ENCODE data around the gene SLC25A12. TPM values are rescaled to one million over a fixed set of nuclear protein-coding genes. Genes with fewer than 3 reads are reported as not detected.
A peak's percentile ranks its signal among the peaks of the same experiment; 100 is the strongest.
"Not testable (repeated sequence)": the region's sequence is repeated elsewhere in the genome, so short reads cannot be mapped to it uniquely, and the experiment has no call there.

The SLC25A12 gene
- total RNA-seq (2014; rRNA removed; shearing (Covaris generic)) = 28.2 and 28.9 TPM in 2 replicates
- 22.7 and 35.8 TPM in 2 replicates for polyA plus RNA-seq (2015; cell fraction: cytosol; rRNA removed)
- polyA plus RNA-seq (2015; cell fraction: nucleus; rRNA removed) = 60.2 and 73.1 TPM in 2 replicates

DNA sequence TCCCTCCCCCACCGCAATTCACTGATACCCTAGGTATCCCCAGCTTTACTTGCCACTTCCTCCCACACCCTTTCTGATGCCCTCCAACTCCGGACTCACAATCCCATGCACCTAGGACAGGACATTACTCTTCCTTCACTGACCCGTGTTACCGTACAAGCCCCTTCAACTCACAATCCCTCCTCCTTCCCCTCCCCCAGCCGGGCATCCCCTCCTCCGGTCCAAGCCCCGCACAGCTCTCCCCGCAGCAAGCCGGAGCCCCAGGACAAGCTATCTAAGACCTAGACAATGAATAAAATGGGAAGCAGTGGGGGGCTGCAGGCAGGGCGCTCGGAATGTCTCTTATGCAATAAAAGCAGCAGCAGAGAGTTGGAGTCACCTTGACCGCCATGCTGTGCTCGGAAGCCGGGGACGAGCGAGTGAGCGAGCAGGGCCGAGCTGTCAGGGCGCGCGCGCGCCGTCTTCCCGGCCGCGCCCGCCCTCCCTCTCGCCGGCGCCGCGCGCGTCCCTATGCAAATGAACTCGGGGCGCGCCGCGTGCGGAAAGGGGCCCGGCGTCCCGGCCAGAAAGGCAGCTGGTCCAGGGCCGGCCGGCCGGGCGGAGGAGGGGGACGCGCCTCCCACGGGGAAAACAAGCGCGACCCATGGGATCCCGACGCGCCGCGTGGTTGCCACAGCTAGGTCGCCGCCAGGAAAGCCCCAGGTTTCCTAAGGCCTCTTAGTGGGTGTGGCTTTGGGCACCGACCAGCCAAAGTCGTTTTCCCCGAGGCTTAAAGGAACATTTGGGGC lies at the start of gene SLC25A12:
TSS of gene SLC25A12 (minus strand) at position 421 of the 788 bp plus-strand sequence. CDS start at position 391, 30 bp downstream.
- in situ Hi-C loops (cut with HindIII; ENCODE audit: low pct_unique_long_range_greater_than_20kb, low sequenced_read_pairs) = no loop called here
- peak; percentile 69 for DNase-seq (ENCODE audit: low read depth, low spot score)

GRCh38 chr2:171941316-171941699 lies 47.3 kb upstream of the SLC25A12 start:
- no peak for DNase-seq (ENCODE audit: low read depth, low spot score)
- in situ Hi-C loops (cut with HindIII; ENCODE audit: low pct_unique_long_range_greater_than_20kb, low sequenced_read_pairs) = no loop called here

- no peak for DNase-seq (ENCODE audit: low read depth, low spot score)
- in situ Hi-C loops (cut with HindIII; ENCODE audit: low pct_unique_long_range_greater_than_20kb, low sequenced_read_pairs) = no loop called here
These were observed 45.7 kb upstream of the SLC25A12 start for GRCh38 chr2:171939743-171940071.

- in situ Hi-C loops (cut with HindIII; ENCODE audit: low pct_unique_long_range_greater_than_20kb, low sequenced_read_pairs) = no loop called here
- DNase-seq (ENCODE audit: low read depth, low spot score) = no peak
These were observed 45.2 kb upstream of the SLC25A12 start for GRCh38 chr2:171939058-171939742.

- in situ Hi-C loops (cut with HindIII; ENCODE audit: low pct_unique_long_range_greater_than_20kb, low sequenced_read_pairs) = no loop called here
- DNase-seq (ENCODE audit: low read depth, low spot score) = no peak
These were observed 36.3 kb upstream of the SLC25A12 start for GRCh38 chr2:171930385-171930784.

GRCh38 chr2:171924170-171924942 lies 30.3 kb upstream of the SLC25A12 start:
- in situ Hi-C loops (cut with HindIII; ENCODE audit: low pct_unique_long_range_greater_than_20kb, low sequenced_read_pairs) = no loop called here
- no peak for DNase-seq (ENCODE audit: low read depth, low spot score)

GRCh38 chr2:171923206-171923605 lies 29.2 kb upstream of the SLC25A12 start:
- DNase-seq (ENCODE audit: low read depth, low spot score) = peak; percentile 32
- in situ Hi-C loops (cut with HindIII; ENCODE audit: low pct_unique_long_range_greater_than_20kb, low sequenced_read_pairs) = no loop called here

GRCh38 chr2:171922230-171923022 lies 28.4 kb upstream of the SLC25A12 start, which contains the start of gene HAT1:
Gene HAT1 (plus strand): TSS chr2:171922461. CDS start chr2:171922501, 40 bp downstream.
- in situ Hi-C loops (cut with HindIII; ENCODE audit: low pct_unique_long_range_greater_than_20kb, low sequenced_read_pairs) = no loop called here

DNA sequence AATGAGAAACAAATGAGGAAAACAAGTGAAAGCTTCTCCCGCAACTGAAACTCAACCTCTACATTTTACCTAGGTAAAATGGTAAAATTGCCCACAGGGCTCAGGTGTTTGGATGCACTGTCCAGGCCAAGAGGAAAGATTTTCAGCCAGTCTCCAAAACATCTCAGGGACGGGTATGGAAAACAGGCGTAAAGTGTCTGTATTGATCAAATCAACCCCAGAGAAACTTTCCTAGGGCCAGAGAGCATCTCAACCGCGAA lies 27.9 kb upstream of the SLC25A12 start:
- DNase-seq (ENCODE audit: low read depth, low spot score) = no peak

More at GRCh38 chr2:171922230-171923022, 28.4 kb upstream of the SLC25A12 start, which contains the start of gene HAT1:
- DNase-seq (ENCODE audit: low read depth, low spot score) = peak; percentile 96

DNA sequence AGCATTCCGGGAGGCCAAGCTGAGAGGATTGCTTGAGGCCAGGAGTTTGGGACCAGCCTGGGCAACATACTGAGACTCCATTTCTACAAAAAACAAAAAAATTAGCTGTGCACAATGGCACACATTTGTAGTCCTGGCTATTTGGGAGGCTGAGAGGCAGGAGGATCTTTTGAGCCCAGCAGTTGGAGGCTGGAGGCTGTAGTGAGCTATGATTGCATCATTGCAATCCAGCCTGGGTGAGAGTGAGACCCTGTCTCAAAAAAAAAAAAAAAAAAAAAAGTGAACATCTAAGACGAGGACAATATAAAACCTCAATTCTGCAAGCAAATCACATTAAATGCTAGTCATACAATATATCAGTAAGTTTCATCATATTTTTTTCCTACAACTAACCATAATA lies 25.4 kb upstream of the SLC25A12 start:
- in situ Hi-C loops (cut with HindIII; ENCODE audit: low pct_unique_long_range_greater_than_20kb, low sequenced_read_pairs) = no loop called here
- no peak for DNase-seq (ENCODE audit: low read depth, low spot score)

More for the DNA sequence above, 27.9 kb upstream of the SLC25A12 start:
- in situ Hi-C loops (cut with HindIII; ENCODE audit: low pct_unique_long_range_greater_than_20kb, low sequenced_read_pairs) = no loop called here

DNA sequence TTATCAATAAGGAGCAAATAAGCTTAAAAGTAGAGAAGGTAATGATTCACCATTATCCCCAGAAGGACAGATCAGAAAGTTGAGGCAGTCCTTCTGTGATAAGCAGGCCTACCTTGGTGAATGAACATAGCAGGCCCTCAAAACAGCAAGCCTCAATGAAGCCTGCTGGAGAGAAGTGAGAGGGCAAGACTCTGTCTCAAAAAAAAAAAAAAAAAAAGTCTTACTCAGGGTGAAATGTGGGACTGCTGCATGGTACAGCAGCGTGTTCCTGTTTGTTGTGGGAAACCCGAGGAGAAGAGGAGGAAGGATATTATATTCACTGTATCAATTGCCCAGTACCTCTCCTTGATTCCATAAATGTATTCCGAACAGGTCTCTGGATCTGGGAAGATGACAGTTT lies 19.5 kb upstream of the SLC25A12 start:
- no peak for DNase-seq (ENCODE audit: low read depth, low spot score)
- in situ Hi-C loops (cut with HindIII; ENCODE audit: low pct_unique_long_range_greater_than_20kb, low sequenced_read_pairs) = no loop called here

GRCh38 chr2:171910494-171910893 lies 16.4 kb upstream of the SLC25A12 start:
- no peak for DNase-seq (ENCODE audit: low read depth, low spot score)
- in situ Hi-C loops (cut with HindIII; ENCODE audit: low pct_unique_long_range_greater_than_20kb, low sequenced_read_pairs) = no loop called here

GRCh38 chr2:171909266-171909665 lies 15.2 kb upstream of the SLC25A12 start:
- in situ Hi-C loops (cut with HindIII; ENCODE audit: low pct_unique_long_range_greater_than_20kb, low sequenced_read_pairs) = no loop called here
- DNase-seq (ENCODE audit: low read depth, low spot score) = no peak

- no peak for DNase-seq (ENCODE audit: low read depth, low spot score)
- in situ Hi-C loops (cut with HindIII; ENCODE audit: low pct_unique_long_range_greater_than_20kb, low sequenced_read_pairs) = no loop called here
These were observed 14.2 kb upstream of the SLC25A12 start for GRCh38 chr2:171908235-171908634.

DNA sequence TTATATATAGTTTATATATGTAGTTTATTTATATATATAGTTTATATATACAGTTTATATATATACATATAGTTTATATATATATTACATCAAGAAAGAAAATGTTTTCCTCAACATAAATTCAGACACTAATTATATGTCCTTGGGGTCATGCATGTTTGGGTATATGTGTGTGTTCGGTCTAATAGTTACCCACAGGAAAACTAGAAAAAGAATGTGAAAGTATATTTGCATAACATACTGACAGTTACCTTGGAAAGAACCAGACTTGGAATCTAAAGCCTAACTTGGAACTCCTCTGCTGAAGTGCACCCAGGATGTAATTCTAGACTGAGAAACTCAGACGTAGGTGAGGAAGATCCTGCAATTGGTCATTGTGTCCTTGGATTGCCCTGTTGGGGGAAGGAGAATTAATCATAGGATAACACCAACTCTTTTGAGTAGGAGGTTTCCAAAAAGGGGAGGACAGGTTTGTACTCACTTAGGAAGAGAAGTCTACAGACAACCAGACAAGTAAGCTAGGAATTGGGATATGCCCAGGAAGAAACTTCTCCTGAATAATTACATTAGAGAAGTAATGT lies 8.9 kb upstream of the SLC25A12 start:
- no peak for DNase-seq (ENCODE audit: low read depth, low spot score)
- in situ Hi-C loops (cut with HindIII; ENCODE audit: low pct_unique_long_range_greater_than_20kb, low sequenced_read_pairs) = no loop called here

DNA sequence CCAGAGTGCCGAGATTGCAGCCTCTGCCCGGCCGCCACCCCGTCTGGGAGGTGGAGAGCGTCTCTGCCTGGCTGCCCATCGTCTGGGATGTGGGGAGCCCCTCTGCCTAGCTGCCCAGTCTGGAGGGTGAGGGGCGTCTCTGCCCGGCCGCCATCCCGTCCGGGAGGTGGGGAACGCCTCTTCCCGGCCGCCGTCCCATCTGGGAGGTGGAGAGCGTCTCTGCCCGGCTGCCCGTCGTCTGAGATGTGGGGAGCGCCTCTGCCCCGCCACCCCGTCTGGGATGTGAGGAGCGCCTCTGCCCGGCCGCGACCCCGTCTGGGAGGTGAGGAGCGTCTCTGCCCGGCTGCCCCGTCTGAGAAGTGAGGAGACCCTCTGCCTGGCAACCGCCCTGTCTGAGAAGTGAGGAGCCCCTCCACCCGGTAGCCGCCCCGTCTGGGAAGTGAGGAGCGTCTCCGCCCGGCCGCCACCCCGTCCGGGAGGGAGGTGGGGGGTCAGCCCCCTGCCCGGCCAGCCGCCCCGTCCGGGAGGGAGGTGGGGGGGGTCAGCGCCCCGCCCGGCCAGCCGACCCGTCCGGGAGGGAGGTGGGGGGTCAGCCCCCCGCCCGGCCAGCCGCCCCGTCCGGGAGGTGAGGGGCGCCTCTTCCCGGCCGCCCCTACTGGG lies 5.7 kb upstream of the SLC25A12 start:
- DNase-seq (ENCODE audit: low read depth, low spot score); in situ Hi-C loops (cut with HindIII; ENCODE audit: low pct_unique_long_range_greater_than_20kb, low sequenced_read_pairs): not testable (repeated sequence)

DNA sequence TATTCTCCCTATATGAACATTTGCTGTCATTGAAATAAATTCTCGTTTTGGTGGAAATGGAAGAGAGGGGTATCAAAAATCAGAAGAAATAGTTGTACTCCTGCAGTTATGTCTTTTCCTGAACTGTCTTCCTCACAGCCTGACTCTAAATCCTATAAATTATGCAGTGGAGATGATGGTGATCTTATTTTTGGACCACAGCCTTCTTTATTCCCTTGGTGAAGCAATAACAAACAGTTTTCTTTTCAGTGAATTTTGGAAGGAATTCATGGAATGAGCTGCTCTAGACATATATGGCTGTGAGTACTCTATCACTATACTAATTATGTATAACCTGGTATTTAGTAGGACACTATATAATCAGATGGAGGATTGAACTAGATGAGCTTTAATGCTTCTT lies 1.7 kb upstream of the SLC25A12 start:
- DNase-seq (ENCODE audit: low read depth, low spot score) = no peak
- in situ Hi-C loops (cut with HindIII; ENCODE audit: low pct_unique_long_range_greater_than_20kb, low sequenced_read_pairs) = no loop called here
